Neural progenitor cell (in vitro differentiated cells): ENCODE measurements around the gene ARID4A. TPM values are rescaled to one million over a fixed set of nuclear protein-coding genes. Genes with fewer than 3 reads are reported as not detected.
"Not testable (repeated sequence)": the region's sequence is repeated elsewhere in the genome, so short reads cannot be mapped to it uniquely, and the experiment has no call there.

ENCODE experiments used
- DNase-seq: peaks from one replicate; pipeline ENCODE4 v3.0.0-alpha.2; 2016; ENCODE audit warnings: low spot score
- H2AFZ ChIP-seq: fragments of 200-600 bp; sonication (generic); replicated peaks from 2 replicates; pipeline ENCODE4 v1.6.1; 2016; ENCODE audit warnings: antibody characterized with exemption
- H3F3A ChIP-seq: fragments of 200-600 bp; sonication (generic); 2 replicates; pipeline ENCODE4 v1.6.1; 2016; ENCODE audit warnings: antibody characterized with exemption, low read depth
- H3K27ac ChIP-seq: fragments of 200-600 bp; sonication (generic); 2 replicates; pipeline ENCODE4 v1.5.1; 2016; ENCODE audit warnings: mild to moderate bottlenecking
- H3K27me3 ChIP-seq: fragments of 200-600 bp; sonication (generic); 2 replicates; pipeline ENCODE4 v1.6.1; 2016; ENCODE audit warnings: mild to moderate bottlenecking, moderate library complexity
- H3K36me3 ChIP-seq: fragments of 200-600 bp; sonication (generic); 2 replicates; pipeline ENCODE4 v1.5.1; 2016
- H3K4me1 ChIP-seq: fragments of 200-600 bp; sonication (generic); 2 replicates; pipeline ENCODE4 v1.6.1; 2016; ENCODE audit warnings: mixed run types
- H3K4me2 ChIP-seq: fragments of 200-600 bp; sonication (generic); 2 replicates; pipeline ENCODE4 v1.6.1; 2016
- H3K4me3 ChIP-seq: fragments of 200-600 bp; sonication (generic); 2 replicates; pipeline ENCODE4 v1.5.1; 2016
- H3K79me2 ChIP-seq: fragments of 200-600 bp; sonication (generic); 2 replicates; pipeline ENCODE4 v1.6.1; 2016; ENCODE audit warnings: low read depth
- H3K9ac ChIP-seq: fragments of 200-600 bp; sonication (generic); 2 replicates; pipeline ENCODE4 v1.6.1; 2016
- H3K9me3 ChIP-seq: fragments of 200-600 bp; sonication (generic); 2 replicates; pipeline ENCODE4 v1.5.1; 2016; ENCODE audit warnings: low read depth
- H4K20me1 ChIP-seq: fragments of 200-600 bp; sonication (generic); 2 replicates; pipeline ENCODE4 v1.6.1; 2016; ENCODE audit warnings: low read depth
- H3K27ac Mint-ChIP-seq: 3 replicates; pipeline ENCODE4 v1.8.0; 2021; ENCODE audit warnings: mixed read lengths
- H3K27me3 Mint-ChIP-seq: 2 replicates; pipeline ENCODE4 v1.8.0; 2022; ENCODE audit warnings: low read depth, mild to moderate bottlenecking, inconsistent platforms, moderate library complexity, mixed read lengths; ENCODE audit not compliant: insufficient read depth
- H3K36me3 Mint-ChIP-seq: 3 replicates; pipeline ENCODE4 v1.8.0; 2021; ENCODE audit warnings: mixed read lengths
- H3K4me1 Mint-ChIP-seq: 3 replicates; pipeline ENCODE4 v1.8.0; 2021; ENCODE audit warnings: mixed read lengths
- H3K4me3 Mint-ChIP-seq: 3 replicates; pipeline ENCODE4 v1.8.0; 2021; ENCODE audit warnings: mild to moderate bottlenecking, moderate library complexity, mixed read lengths
- H3K9me3 Mint-ChIP-seq: 3 replicates; pipeline ENCODE4 v1.8.0; 2020; ENCODE audit warnings: mixed read lengths
- CTCF ChIP-seq: fragments of 200-600 bp; sonication (generic); IDR thresholded peaks from 2 replicates; pipeline ENCODE4 v1.5.1; 2017; ENCODE audit warnings: antibody characterized with exemption, mild to moderate bottlenecking
- EZH2 ChIP-seq: fragments of 200-600 bp; sonication (generic); IDR thresholded peaks from 2 replicates; pipeline ENCODE4 v1.6.1; 2017; ENCODE audit warnings: antibody characterized with exemption, mild to moderate bottlenecking, moderate library complexity
- EZH2phosphoT487 ChIP-seq: fragments of 200-600 bp; sonication (generic); IDR thresholded peaks from 2 replicates; pipeline ENCODE4 v1.6.1; 2017; ENCODE audit warnings: antibody characterized with exemption
- total RNA-seq: library from RNA; depleted of rRNA; stranded (reverse); fragments of >200 nt; gene quantifications from 2 replicates; pipeline ENCODE4 v1.2.3, GENCODE V29; 2015; ENCODE audit warnings: low replicate concordance

ARID4A gene
- total RNA-seq, 1 donor from 2014 or later, result 24.1 TPM

DNA sequence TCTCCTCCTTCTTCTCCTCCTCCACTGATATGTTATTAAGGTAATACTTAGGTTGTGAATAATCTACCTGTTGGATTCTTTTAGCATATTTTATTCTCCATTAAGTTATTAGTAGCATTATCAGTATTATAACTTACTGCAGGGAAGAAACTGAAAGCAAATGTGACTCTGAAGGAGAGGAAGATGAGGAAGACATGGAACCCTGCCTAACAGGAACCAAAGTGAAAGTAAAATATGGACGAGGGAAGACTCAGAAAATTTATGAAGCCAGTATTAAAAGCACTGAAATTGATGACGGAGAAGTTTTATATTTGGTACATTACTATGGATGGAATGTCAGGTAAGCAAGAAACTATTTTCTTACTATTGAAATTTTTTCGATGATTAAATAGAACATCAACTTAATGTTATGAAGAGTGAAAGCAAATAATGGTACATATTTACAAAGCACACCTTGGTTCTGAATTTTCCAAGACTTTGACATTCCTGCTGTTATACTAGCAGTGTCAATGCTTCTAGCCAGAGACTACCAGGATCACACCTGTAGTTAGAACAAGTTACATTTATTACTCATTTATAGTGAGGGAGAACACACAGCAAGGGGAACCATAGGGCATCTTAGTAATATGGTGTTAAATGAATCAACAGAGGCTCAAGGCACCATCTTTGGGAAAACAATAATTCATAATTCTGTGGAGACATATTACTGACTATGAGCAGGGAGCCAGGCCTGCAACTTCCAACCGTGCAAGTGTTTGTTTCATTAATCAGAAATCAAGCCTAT is 55.4 kb downstream of the ARID4A start:
- TF ChIP-seq CTCF (no peak), EZH2phosphoT487 (no peak), EZH2 (no peak)
- Mint-ChIP-seq H3K4me1 (no peaks in the 10 kb centered on the region), H3K27ac (no peak overlapping the region), H3K36me3 (peaks cover 19% of the 10 kb centered on the region), H3K27me3 (no peaks in the 10 kb centered on the region), H3K9me3 (no peaks in the 10 kb centered on the region), H3K4me3 (no peak overlapping the region)
- H4K20me1 ChIP-seq, result no peaks in the 10 kb centered on the region
- no peak overlapping the region for H3K4me2 ChIP-seq
- H3K79me2 ChIP-seq, result no peaks in the 10 kb centered on the region
- H3K4me1 ChIP-seq, result no peaks in the 10 kb centered on the region
- H3K4me3 ChIP-seq, result no peak overlapping the region
- peaks cover 17% of the 10 kb centered on the region for H3K36me3 ChIP-seq
- H3K27ac ChIP-seq, result no peak overlapping the region
- no peaks in the 10 kb centered on the region for H3K9me3 ChIP-seq
- no peaks in the 10 kb centered on the region for H3F3A ChIP-seq
- DNase-seq, result no peak
- no peak overlapping the region for H3K9ac ChIP-seq
- H3K27me3 ChIP-seq, result no peaks in the 10 kb centered on the region
- no peak overlapping the region for H2AFZ ChIP-seq

DNA sequence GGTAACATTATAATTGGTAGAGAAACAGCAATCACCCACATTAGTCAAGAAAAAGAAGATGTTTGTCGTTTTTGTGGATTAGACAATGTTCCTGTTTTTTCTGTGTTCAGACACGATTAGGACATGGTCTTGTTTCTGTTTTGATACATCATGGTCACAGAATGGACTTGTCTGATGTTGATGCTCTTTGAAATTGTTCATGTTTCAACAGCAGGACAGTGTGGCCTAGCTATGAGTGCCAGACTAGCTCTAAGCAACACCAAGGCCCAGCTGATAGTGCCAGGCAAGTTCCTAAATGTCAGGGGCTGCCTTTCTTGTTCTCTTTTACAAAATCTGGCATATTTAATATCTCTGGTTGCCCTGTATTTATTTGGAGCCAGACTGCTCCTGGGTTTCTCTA is 56.5 kb downstream of the ARID4A start:
- H3K27me3 Mint-ChIP-seq, result no peaks in the 10 kb centered on the region

GRCh38 chr14:58356268-58356667 is 57.9 kb downstream of the ARID4A start:
- no peaks in the 10 kb centered on the region for H3K27me3 Mint-ChIP-seq
- no peak overlapping the region for H3K4me2 ChIP-seq
- H2AFZ ChIP-seq, result no peak overlapping the region
- no peaks in the 10 kb centered on the region for H4K20me1 ChIP-seq
- no peaks in the 10 kb centered on the region for H3K9me3 Mint-ChIP-seq
- H3K27ac ChIP-seq, result no peak overlapping the region
- H3K27me3 ChIP-seq, result no peaks in the 10 kb centered on the region
- no peak overlapping the region for H3K9ac ChIP-seq
- H3K4me3 ChIP-seq, result no peak overlapping the region
- no peak for DNase-seq
- H3K27ac Mint-ChIP-seq, result no peak overlapping the region
- no peaks in the 10 kb centered on the region for H3K4me1 ChIP-seq
- peaks cover 27% of the 10 kb centered on the region for H3K36me3 ChIP-seq
- no peaks in the 10 kb centered on the region for H3K4me1 Mint-ChIP-seq
- H3K36me3 Mint-ChIP-seq, result peaks cover 25% of the 10 kb centered on the region
- no peak for TF ChIP-seq CTCF
- no peak for TF ChIP-seq EZH2
- TF ChIP-seq EZH2phosphoT487, result no peak
- H3F3A ChIP-seq, result no peaks in the 10 kb centered on the region
- H3K9me3 ChIP-seq, result no peaks in the 10 kb centered on the region
- no peaks in the 10 kb centered on the region for H3K79me2 ChIP-seq
- no peak overlapping the region for H3K4me3 Mint-ChIP-seq

More for the DNA sequence above, 56.5 kb downstream of the ARID4A start:
- TF ChIP-seq EZH2phosphoT487 (no peak), EZH2 (no peak), CTCF (no peak)
- no peak overlapping the region for H3K4me2 ChIP-seq
- Mint-ChIP-seq H3K27ac (no peak overlapping the region), H3K9me3 (no peaks in the 10 kb centered on the region), H3K4me1 (no peaks in the 10 kb centered on the region), H3K4me3 (no peak overlapping the region), H3K36me3 (peaks cover 24% of the 10 kb centered on the region)
- H2AFZ ChIP-seq, result no peak overlapping the region
- H3K9ac ChIP-seq, result no peak overlapping the region
- H3K36me3 ChIP-seq, result peaks cover 14% of the 10 kb centered on the region
- no peak for DNase-seq
- H3K4me3 ChIP-seq, result no peak overlapping the region
- H3K27ac ChIP-seq, result no peak overlapping the region
- no peaks in the 10 kb centered on the region for H3K9me3 ChIP-seq
- no peaks in the 10 kb centered on the region for H3K27me3 ChIP-seq
- no peaks in the 10 kb centered on the region for H3K4me1 ChIP-seq
- H4K20me1 ChIP-seq, result no peaks in the 10 kb centered on the region
- H3F3A ChIP-seq, result no peaks in the 10 kb centered on the region
- H3K79me2 ChIP-seq, result no peaks in the 10 kb centered on the region

GRCh38 chr14:58362272-58362671 is 63.9 kb downstream of the ARID4A start:
- not testable (repeated sequence) for H3K9ac ChIP-seq, H3K4me3 ChIP-seq, H3K27me3 Mint-ChIP-seq, H3K4me3 Mint-ChIP-seq, H3K4me1 ChIP-seq, H3K4me2 ChIP-seq, H3K27ac Mint-ChIP-seq, H3K27me3 ChIP-seq, H2AFZ ChIP-seq, H3K4me1 Mint-ChIP-seq, H3F3A ChIP-seq, H3K9me3 Mint-ChIP-seq, H4K20me1 ChIP-seq, H3K9me3 ChIP-seq, H3K79me2 ChIP-seq, H3K27ac ChIP-seq, DNase-seq
- peaks cover 38% of the 10 kb centered on the region for H3K36me3 ChIP-seq
- peaks cover 24% of the 10 kb centered on the region for H3K36me3 Mint-ChIP-seq
